Activated CD4-positive, alpha-beta T cell treated with anti-CD3 and anti-CD28 coated beads, Interleukin-2, Interleukin-6, amounts not matched to agents 100 ng/mL and 50 ng/mL, durations not matched to agents 16 hours and 8 hours (primary cell): Measurements from ENCODE around the gene WNT2B.
A peak's percentile ranks its signal among the peaks of the same experiment; 100 is the strongest.

ENCODE experiments used
- DNase-seq: peaks from one replicate; pipeline ENCODE4 v3.0.0-alpha.2; 2020

WNT2B gene

DNA sequence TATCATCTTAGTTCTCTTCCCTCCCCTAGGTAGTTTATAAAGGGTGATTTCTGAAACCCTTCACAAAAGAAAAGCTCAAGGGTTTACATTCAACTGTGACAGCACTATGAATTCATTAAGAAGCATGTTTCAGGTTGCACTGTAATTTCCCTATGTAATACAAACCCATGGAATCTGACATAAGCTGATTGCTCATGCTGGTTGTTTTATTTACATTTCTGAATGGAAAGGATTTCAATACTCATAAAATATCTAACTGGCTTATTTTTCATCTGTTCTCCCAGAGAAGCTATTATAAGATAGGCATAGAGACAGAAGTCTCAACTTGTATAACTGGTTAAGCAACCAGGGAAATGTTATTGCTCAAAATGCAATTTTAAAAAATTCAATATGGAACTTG is 20.5 kb downstream of the WNT2B start:
- no peak for DNase-seq

DNA sequence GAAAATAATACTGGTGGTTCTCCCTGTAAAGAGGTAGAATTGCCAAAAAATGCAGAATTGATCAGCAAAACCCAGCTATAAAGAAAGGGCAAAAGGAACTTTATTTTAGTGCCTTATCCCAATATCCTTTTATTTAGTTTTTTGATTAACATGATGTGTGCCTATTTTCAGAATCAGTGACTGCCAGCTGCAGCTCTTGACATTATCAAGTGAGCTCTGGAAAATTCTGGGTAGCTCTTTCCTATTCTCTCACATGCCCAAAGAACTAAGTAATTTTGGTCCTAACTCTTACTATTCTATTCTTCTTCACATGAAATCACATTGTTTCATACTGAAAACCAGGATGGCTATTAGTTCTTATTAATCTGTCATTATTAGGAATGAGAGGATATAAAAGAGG is 22.1 kb downstream of the WNT2B start:
- DNase-seq = no peak

DNA sequence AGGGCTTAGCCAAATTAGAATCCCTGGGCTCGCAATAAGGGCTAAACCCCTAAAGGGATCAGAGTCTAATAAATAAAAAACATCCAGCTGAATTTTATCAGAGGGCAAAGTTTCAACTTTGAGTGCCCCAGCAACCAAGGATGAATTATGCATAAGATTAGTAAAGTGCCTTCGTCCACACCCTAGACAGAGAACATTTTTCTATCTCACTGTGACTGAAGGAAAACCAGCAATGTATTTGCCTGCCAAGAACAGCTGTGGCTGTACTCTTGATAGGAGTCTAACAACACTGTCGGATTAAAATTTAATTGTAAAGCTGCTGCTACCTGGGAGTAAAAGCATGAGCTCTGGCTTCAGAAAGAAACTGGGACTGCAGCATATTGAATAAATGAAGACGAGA is 23.3 kb downstream of the WNT2B start:
- DNase-seq = no peak

DNA sequence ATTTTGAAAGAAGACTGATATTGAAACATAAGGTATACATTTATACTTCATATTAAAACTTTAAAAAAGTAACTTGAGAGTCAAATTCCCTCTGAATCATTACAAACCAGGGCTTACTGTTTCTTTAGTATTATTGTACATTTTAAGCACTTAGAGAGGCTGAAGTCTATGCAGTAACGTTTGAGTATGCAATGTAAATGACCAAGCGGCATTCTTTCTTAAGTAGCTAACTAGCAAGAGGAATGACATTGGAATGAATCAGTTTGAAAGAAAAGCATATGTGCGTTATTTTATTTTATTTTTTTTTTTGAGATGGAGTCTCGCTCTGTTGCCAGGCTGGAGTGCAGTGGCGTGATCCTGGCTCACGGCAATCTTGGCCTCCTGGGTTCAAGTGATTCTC is 24.3 kb downstream of the WNT2B start:
- no peak for DNase-seq

DNA sequence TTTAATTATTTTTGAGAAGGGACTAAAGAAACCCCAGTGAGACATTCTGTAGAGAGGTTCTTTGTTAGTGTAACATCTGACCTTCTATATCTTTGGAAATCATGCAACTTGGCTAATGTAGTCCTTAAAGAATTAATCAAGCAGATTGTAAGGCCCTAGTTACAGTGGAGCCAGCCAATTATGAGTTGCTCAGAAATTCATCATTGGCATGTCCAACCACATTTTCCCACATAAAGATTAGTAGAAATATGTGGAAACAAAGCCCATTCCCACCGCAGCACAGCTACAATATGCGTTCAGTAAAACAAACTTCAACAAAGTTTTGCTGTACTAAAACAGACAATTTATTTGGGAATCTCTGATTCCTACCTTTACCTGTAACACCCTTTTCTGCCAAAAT is 27.8 kb downstream of the WNT2B start:
- DNase-seq = no peak

DNA sequence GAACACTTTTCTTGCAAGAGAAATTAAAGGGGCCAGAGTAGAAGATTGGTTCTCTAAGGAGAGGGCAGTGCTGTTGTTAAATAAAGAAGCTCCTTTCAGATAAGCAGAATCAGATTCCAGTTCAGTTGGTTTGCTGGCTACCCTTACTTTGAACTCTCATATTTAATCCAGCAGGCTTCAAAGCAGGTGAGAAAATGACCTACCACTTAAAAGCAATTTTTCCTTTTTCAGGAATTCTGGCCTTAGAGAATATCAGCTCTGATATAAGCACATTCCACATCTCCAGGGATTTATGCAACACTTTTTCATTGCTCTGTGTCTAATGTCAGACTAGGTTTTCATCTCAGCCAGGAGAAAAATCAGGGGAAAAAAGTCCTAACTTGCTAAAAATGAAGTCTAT is 28.7 kb downstream of the WNT2B start:
- DNase-seq = no peak

DNA sequence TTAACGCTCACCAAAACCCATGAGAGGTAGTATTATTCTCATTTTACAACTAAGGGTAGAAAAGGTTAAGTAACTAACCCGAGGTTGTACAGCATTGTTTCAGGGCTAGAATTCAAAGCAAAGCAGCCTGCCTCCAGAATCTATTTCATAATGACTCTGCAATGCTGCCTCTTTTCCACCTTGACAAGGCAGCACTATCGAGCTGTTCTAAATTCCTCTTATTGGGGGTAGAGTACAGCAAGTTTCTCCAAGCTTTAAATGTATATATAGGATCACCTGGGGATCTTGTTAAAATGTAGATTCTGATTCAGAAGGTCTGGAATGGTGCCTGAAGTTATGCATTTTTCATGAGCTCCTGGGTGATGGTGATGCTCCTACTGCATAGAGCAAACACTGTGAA is 30.1 kb downstream of the WNT2B start:
- no peak for DNase-seq

DNA sequence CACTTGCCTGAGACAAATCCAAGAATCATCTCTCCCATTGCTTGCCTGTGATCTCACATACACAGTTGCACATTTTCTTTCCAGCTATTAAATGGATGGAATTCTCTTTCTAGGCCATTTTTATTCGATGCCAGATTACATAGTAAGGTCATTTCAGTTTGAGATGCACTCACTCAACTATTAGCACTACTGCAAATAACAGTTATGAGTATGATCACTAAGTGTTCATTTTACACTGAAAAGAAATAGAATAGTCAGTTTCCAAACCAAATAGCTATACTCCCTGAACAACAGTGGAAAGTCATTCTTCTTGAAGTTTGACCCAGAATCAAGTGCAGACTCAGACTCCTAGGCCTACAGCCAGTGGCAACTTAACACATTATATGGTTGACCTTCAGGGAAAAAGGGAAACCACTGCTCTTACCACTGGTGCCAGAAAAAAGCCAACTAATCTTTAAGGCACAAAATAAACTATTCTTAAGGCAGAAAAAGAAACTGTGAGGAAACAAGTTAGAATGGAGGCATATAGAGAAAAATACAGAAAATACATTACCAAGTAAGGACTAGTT is 31.5 kb downstream of the WNT2B start:
- DNase-seq = no peak

DNA sequence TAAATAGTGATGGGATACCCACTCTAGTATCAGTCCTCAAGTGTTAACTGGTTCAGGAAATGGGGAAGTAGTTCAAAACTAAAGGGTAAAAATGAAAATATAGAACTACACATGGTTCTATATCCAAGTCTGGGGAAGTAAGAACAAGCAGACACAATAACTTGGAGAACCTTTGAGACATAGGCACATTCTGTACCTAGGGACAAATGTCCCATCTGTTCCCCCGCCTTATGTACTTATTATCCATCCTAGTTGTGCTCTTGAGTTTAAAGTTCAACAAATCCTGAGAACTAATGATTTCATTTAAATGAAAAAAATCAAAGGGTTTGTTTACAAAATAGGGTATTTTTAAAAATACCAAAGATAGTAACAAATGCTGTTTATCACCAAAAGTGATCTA is 32.5 kb downstream of the WNT2B start:
- DNase-seq = no peak

DNA sequence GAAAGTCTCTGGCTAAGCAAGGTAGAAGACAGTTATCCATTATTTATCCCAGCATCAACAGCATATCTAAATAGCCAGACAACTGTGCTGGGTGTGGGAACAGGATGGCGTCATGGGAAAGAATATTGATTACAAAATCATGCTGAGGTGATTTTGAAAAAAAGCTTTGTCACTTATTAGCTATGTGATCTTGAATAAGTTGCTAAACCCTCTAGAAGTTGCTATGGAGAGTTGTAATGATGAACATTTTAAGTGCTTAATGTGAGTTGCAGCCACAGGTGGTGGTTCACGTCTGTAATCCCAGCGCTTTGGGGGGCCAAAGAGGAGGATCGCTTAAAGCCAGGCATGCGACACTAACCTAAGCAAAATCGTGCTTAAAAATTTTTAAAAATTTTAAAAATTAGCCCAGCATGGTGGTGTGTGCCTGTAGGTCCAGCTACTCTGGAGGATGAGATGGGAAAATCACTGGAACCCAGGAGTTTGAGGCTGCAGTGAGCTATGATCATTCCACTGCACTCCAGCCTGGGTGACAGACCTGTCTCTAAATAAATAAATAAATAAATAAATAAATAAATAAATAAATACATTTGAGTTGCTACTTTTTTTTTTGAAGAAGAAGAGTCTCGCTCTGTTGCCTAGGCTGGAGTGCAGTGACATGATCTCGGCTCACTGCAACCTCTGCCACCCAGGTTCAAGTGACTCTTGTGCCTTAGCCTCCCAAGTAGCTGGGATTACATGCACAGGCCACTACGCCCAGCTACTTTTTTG is 33.6 kb downstream of the WNT2B start:
- no peak for DNase-seq

DNA sequence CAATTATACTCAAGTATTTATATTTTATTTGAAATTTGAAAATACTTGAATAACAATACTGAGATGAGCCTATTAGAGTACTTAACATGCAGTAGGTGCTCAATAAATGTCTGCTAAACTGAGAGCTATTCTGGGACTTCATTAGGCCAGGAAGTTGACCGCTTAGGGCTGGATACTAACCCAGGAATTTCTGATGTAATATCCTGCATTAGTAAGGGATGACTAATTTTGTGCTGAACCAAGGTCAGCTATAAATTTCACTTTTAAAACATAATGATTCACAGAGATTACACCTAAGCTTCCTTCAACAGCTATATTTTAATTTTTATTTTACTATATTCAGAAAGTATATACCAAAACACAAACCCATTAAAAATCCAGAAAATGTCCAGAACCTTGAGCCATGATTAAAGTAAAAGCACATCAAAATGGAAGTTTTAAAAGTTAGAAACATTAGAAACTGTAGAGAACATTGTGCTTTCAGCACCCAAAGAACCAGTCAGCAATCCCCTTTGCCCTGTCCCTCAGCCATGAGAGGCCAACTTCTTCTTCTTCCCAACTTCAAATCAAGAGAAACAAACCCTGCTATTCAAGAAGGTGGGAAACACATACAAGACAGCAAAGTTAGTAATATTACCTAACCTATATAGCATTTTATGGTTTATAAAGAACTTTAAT is 35.4 kb downstream of the WNT2B start:
- peak; percentile 36 for DNase-seq

DNA sequence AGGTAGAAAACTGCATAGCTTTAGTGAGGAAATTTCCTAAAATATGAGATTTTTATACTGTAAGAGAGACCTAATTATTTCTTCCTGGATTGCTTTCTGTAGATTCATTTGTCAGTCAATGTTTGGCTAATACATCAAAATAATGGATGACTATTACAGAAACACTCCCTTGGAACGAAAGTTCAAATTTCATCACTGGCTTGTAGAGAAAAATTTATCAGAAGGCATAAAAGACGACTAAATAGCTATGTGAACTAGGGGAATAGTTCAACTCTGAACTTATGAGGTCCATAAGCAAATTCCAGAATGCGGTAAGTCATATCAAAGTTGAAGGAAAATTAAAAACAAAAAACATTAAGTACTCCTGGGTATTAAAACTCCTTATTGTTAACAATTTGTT is 36.0 kb downstream of the WNT2B start:
- no peak for DNase-seq

DNA sequence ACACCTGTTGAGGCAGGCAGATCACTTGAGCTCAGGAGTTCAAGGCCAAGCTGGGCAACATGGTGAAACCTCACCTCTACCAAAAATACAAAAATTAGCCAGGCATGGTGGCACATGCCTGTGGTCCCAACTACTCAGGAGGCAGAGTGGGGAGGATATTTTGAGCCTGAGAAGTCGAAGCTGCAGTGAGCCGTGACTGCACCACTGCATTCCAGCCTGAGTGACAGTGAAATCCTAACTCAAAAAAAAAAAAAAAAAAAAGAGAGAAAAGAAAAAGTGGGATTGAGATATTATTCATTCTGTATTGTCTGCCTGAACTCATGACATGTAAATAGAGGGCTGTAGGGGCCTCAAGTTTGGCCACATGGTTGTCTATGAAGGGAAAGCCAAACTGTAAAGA is 37.3 kb downstream of the WNT2B start:
- no peak for DNase-seq

DNA sequence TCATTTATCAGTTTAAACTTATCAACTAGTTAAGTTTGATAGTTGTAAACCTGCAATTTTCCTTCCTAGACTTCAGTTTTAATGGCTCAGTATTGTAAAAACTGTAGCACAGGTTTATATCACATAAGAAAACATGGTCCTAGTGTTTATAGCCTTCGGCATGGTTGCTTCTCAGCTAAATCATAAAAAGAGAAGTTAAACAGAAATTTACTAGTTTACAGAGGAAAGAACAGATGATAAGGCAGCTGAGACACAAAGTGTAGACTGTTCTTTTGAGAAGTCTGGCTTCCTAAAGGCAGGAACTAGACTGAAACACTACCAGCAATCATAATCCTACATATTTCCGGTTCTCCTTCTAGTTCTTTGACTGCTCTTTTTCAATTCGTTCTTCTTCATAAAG is 39.8 kb downstream of the WNT2B start:
- no peak for DNase-seq

DNA sequence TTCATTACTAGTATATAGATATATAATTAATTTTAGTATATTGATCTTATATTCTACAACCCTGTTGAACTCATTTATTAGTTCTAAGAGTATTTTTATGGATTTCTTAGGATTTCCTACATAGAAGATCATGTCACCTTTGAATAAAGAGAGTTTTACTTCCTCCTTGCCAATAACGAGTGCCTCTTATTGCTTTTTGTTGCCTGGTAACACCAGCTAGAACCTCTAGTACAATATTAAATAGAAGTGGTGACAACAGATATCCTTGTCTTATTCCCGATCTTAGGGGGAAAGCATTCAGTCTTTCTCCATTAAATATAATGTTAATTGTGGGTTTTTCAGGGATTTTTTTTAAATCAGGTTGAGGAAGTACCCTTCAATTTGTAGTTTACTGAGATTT is 40.8 kb downstream of the WNT2B start:
- DNase-seq = no peak

DNA sequence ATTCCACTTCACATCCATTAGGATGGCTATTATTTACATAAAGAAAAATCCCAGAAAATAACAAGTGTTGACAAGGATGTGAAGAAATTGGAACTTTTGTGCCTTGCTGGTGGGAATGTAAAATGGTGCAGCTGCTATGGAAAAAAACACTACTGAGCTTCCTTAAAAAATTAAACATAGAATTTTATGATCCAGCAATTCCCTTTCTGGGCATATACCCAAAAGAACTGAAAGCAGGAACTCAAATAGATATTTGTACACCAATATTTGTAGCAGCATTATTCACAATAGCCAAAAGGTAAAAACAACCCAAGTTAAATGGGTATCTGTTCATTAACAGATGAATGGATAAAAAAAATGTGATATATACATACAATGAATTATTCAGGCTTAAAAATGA is 45.6 kb downstream of the WNT2B start:
- DNase-seq = no peak

DNA sequence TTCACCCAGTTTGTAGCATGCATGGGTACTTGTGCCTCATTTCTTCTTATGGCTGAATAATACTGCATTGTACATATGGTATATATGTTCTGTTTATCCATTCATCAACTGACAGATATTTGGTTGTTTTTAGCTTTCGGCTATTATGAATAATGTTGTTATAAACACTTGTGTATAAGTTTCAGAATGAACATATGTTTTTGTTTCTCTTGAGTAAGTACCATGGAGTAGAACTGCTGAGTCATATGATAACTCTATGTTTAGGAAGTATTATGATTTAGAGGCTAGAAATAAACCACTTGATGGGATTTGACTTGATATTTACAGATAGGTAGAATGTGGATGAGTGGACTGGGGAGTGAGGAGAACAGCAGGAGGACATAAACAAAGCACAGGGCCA is 48.6 kb downstream of the WNT2B start:
- DNase-seq = peak; percentile 57

DNA sequence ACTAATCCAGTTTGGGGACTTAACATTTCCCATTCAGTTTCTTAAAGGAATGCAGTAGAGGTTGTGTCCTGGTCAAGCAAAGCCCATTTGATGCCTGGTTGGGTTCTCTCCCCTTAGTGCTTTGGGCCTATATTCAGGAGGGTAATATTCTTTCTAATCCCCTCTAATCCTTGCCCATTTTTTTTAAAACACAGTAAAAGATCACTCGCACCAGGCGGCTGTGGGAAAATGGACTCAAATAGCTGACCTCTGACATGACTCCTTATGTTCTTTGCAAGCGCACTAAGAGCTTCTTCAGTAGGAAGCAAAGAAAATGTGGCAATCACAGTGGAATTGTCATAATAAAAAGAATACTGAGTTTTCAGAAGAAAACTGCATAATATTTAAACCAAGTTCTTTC is 49.9 kb downstream of the WNT2B start:
- DNase-seq = no peak

DNA sequence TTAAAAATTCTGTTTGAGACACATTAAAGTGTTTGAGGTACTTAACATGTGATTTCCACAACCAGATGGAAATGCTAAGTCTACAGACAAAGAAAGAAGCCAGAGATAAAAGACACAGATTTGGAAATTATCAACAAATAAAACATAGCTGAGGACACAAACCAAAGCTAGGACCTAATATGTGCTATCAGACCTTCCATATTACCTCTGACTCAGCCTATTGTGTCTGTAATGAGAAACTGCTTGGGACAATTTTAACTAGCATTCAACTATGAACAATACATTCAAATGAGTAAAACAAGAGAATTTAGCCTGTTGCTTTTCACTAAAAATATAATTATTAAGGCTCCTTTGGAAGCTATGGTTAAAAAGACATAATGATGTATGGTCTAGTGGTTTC is 54.6 kb downstream of the WNT2B start:
- DNase-seq = no peak

DNA sequence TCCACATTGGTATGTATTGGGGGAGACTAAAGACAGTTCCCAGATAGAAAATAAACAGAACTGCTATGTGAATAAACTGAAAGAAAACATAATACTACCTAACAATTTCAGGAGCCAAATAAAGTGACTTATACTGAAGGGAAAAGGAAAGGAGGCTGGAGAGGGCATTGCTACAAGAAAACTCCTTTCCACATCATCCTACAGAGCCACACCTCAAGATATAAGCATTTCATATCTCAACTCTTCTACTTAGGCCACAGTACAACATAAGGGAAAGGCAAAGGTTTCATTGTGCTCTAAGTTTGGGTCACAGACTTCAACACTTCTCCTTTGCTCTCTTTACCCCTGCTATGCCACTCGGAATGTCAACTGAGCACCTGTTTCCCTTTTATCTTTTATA is 55.3 kb downstream of the WNT2B start:
- DNase-seq = no peak

DNA sequence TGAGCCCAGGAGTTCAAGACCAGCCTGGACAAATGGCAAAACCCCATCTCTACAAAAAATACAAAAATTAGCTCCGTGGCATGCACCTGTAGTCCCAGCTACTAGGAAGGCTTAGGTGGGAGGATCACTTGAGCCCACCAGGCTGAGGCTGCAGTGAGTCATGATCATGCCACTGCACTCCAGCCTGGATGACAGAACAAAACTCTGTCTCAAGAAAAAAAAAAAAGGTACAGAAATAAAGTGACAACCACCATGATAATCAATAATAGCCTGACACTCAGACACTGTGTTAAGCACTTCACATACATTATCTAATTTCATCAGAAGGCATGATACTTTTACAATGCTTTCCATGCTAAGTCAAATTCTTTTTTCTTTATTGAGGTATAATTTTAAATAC is 57.0 kb downstream of the WNT2B start:
- DNase-seq = no peak

DNA sequence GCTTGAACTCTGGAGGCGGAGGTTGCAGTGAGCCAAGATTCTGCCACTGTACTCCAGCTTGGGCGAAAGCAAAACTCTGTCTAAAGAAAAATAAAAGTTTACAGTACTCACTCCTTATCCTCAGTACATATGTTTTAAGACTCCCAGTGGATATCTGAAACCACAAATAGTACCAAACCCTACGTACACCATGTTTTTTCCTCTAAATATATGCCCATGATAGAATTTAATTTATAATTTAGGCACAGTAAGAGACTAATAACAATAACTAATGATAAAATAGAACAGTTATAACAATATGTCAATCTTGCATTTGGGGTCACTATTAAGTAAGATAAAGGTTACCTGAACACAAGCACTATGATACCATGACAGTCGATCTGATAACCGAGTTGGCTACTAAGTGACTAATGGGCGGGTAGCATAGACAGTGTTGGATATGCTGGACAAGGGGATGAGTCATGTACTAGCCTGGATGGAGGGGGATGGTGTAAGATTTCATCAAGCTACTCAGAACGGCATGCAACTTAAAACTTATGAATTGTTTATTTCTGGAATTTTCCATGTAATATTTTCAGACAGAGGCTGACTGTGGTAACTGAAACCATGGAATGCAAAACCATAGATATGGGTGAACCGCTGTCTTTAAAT is 66.5 kb downstream of the WNT2B start:
- DNase-seq = no peak

DNA sequence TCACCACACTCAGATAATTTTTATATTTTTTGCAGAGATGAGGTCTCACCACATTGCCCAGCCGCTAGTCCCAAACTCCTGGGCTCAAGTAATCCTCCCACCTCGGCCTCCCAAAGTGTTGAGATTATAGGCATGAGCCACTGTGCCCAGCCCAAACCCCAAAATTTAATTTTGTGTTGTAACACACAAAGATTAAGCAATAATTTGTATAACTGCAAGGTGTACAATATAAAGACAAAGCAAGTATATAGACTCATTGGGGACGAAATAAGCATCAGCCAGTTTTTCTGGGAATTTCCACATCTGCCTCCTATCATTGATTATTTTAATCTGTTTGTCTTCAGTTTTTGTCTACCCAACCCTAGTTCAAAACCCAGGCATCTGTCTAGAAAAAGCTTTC is 67.5 kb downstream of the WNT2B start:
- no peak for DNase-seq
